GM19372 (cell line): Measurements from ENCODE around the gene CCDC102A.
"Not testable (repeated sequence)": the region's sequence is repeated elsewhere in the genome, so short reads cannot be mapped to it uniquely, and the experiment has no call there.

ENCODE experiments used
- ATAC-seq: cut with Tn5 transposase; IDR thresholded peaks from one replicate; pipeline ENCODE4 v1.9.1; 2021; ENCODE audit warnings: mild to moderate bottlenecking, low read depth, moderate library complexity; ENCODE audit not compliant: unreplicated experiment

The CCDC102A gene

GRCh38 chr16:57536306-57537193 is at the start of gene CCDC102A:
Gene CCDC102A, minus strand, starts transcription at chr16:57536571. Its CDS starts 7,394 bp downstream, at chr16:57529177.
- peak; percentile 34 for ATAC-seq

DNA sequence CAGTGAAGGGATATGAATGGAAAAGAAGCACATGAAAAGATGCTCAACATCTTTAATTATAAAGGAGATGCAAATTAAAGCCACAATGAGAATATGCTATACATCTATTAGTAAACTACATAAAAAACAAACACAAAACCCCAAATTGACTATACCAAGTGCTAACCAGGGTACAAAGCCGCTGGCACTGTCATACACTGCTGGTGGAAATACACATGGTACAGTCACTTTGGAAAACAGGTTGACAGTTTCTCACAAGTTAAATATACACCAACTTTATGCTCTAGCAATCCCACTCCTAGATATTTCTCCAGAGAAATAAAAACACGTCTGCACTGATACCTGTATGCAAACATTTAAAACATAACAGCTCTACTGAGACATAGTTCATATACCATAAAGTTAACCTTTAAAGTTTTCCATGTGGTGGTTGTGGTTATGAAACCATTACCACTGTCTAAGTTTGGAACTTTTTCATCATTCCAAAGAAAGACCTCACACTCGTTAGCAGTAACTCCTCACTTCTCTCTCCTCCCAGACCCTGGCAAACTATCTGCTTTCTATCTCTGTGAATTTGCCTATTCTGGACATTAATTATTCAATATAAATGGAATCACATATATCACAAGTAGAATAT is 48.8 kb upstream of the CCDC102A start:
- ATAC-seq: no peak

GRCh38 chr16:57579361-57579665 is 42.9 kb upstream of the CCDC102A start:
- no peak for ATAC-seq

DNA sequence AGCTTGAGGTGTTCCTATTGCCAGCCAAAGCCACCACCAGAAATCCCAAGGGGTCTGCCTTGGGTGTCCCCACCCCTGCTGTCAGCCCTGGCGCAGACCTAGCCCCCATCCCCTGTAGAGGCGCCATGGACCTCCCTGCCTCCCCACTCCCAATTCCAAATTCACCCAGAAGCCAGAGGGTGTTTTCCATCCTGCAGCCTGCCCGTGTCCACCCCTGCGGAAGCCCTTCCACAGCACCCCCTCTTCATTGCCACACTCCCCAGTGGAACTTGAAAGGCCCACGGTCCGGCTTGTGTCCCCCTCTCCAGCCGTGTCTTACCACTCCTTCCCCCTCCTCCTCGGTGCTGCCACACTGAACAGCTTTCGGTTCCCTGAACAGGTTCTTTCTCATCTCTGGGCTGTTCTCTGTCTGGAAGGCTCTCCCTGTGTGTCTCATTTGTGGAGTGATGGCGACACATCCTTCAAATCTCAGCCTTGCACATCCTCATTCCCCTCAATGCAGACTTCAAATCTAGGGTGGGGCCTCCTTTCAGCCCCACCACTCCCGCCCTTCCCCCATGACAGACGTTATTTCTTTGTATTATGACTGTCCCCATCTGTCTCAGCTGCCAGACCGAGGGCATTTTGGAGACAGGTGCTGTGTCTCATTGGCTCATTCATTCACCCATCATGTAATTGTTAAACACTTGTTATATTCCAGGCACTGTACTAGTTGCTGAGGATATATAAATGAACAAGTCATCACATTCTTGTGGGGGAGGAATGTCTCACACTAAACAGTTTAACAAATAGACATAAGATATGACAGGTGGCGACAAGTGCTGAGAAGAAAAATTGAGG is 42.4 kb upstream of the CCDC102A start:
- ATAC-seq: no peak

- no peak for ATAC-seq
These were observed 41.4 kb upstream of the CCDC102A start for GRCh38 chr16:57577691-57578224.

DNA sequence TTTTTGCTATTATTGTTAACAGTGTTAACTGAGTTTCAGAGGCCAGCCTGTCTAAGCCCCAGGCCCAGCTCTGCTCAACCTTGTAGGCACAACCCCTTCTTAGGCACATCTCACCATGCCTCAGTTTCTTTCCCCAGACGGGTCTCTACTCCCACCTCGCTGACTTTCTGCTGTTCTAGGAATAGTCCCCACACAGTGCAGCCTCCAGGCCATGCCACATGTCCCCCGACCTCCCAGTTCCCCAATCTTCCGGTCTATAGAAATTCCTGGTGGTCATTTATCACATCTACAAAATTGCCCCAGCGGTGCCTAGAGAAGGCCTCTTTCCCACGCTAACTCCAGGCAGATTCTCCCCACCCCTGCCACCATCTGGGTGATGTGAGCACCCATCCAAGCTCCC is 40.8 kb upstream of the CCDC102A start:
- ATAC-seq: no peak

GRCh38 chr16:57576429-57576870 is 40.1 kb upstream of the CCDC102A start:
- peak; percentile 69 for ATAC-seq

GRCh38 chr16:57575468-57576277 is 39.3 kb upstream of the CCDC102A start:
- ATAC-seq: no peak

- no peak for ATAC-seq
These were observed 38.5 kb upstream of the CCDC102A start for GRCh38 chr16:57574646-57575467.

DNA sequence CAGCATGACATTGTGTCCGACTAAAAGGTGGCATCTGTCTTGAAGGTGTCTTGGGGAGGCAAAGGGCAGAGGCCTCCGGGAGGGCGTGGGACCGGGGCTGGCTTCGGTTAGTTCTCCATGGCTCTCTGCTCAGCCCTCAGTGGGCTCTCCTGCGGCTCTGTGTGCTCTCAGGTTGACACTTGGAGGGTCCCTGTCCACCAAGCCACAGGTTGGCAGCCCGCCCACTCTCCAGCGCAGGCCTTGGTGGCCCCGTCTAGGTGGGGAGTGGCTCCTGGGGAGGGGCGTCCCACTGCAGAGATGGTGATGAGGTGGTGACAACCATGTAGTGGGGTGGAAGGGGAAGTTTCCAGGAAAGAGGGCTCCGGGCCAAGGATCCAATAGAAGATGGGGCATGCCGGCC is 37.7 kb upstream of the CCDC102A start:
- no peak for ATAC-seq

GRCh38 chr16:57572978-57573728 is 36.8 kb upstream of the CCDC102A start:
- no peak for ATAC-seq

DNA sequence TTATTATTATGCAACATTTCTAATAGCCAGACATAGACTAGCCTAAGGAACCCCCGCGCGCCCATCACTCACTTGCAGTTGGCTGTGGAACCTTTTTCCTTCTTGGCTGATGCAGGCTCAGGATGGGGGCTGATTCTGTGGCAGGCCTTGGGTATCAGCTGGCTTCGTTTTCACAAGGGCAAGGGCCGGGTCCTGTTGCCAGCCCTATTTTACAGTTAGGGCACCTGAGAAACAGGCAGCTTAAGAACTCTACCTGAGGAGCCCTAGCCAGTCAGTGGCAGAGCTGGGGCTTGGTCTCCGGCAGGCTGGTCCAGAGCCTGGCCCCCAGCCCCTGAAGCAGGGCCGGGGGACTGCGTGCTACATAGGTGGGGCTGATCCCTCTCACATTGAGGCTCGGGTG is 34.7 kb upstream of the CCDC102A start:
- no peak for ATAC-seq

DNA sequence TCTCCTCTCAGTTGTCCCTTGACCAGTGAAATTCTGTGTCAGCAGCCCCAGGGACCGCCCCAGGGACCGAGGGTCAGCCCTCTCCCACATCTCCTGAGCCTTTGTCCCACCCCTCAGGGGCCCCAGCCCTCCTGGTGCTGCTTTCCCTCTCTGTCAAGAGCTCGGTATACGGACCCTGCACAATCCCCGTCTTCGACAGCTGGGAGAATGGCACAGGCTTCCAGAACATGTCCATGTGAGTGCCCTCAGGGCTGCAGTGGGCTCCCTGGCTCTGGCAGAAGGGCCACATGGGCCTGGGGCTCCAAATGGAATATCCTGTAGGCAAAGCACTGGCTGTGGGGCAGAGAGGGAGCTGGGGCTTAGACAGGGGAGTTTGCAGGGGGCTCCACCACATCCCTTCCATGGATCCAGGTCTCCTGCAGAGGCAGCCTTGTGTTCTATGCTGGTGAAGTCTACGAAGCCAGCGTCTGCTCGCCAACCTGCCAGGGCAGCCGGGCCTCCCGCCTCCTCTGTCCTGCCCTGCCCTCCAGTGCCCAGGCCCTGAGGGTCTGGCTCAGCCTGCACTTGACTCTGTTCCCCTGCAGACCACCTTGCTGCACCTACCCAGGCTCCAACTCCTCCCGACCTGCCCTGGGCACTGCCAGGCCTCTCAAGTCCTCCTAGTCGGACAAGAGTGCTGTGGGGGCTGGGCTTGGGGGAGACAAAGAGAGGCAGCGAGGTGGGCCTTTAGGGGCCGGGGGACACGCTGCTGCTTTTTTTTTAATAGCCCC is 34.1 kb upstream of the CCDC102A start:
- ATAC-seq: no peak

GRCh38 chr16:57569306-57569946 is 33.1 kb upstream of the CCDC102A start:
- ATAC-seq: no peak

DNA sequence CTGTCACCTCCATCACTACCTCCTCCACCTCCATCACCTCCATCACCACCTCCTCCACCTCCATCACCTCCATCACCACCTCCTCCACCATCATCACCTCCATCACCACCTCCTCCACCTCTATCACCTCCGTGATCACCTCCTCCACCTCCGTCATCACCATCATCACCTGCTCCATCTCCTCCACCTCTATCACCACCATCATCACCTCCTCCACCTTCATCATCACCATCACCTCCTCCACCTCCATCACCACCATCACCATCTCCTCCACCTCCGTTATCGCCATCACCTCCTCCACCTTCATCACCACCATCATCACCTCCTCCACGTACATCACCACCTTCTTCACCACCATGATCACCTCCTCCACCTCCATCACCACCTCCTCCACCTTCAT is 32.4 kb upstream of the CCDC102A start:
- ATAC-seq: not testable (repeated sequence)

DNA sequence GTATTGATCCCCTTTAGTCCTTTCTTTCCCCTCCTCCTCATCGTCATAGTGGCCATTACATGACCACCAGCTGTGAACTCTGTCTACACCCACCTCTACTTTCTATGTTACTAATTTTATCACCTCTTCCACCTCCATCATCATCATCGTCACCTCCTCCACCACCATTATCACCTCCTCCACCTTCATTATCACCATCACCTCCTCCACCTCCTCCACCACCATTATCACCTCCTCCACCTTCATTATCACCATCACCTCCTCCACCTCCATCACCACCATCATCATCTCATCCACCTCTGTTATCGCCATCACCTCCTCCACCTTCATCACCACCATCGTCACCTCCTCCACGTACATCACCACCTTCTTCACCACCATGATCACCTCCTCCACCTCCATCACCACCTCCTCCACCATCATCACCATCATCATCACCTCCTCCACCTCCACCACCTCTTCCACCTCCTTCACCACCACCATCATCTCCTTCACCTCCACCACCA is 31.9 kb upstream of the CCDC102A start:
- ATAC-seq: no peak

DNA sequence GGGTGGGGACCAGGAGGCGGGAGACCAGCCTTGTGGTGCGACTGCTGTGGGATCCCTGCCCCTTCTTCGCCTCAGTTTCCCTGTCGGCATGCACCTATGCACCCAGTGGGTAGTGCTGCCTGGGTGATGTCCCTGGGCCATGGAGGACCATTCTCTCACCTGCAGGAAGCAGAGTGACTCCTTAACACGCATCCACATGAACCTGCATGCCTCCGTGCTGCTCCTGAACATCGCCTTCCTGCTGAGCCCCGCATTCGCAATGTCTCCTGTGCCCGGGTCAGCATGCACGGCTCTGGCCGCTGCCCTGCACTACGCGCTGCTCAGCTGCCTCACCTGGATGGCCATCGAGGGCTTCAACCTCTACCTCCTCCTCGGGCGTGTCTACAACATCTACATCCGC is 31.3 kb upstream of the CCDC102A start:
- no peak for ATAC-seq
